GM19397 (cell line): ENCODE data around the gene P2RY13.

Source experiments
- ATAC-seq: cut with Tn5 transposase; IDR thresholded peaks from one replicate; pipeline ENCODE4 v1.9.1; 2021; ENCODE audit warnings: mild to moderate bottlenecking, moderate library complexity; ENCODE audit not compliant: unreplicated experiment

The P2RY13 gene

GRCh38 chr3:151297429-151297828 is 31.9 kb downstream of the P2RY13 start:
- ATAC-seq = no peak

DNA sequence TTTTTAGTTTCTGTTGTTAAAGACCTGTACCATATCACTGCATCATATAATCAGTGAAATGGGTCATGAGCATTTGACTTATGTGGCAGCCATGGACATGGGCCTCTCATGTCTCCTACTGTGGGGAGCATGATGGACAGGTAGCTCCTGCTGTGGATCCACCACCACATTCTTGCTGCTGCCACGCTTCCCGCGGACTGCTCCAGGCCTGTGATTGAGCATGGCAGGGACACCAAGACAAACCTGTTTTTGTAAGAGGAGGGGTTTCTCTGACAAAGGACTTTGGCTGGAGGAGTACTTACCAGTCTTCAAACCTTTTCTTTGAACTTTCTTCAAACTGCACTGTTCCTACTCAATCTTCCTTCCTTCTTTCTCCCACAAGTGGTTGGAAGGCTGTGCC is 33.1 kb downstream of the P2RY13 start:
- ATAC-seq = no peak

DNA sequence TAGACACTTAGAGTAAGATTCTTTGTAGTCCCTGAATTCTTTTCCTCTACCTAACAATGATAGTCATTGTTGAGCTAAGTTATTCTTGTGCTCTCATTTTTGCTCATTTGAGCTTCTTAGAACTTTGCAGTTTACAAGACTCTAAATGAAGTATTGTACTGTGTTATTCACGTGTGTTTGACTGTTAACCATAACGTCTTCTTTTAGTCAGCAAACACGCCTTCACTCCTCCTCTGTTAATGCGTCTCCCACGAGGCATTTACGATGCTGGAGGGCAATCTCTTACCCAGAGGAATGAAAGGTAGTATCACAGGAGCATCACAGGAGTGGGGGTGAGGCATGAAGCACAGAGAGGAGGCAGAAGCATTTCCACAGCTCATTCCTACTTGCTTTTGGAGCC is 36.2 kb downstream of the P2RY13 start:
- ATAC-seq = no peak

GRCh38 chr3:151290673-151291072 is 38.7 kb downstream of the P2RY13 start:
- no peak for ATAC-seq

GRCh38 chr3:151289445-151289844 is 39.9 kb downstream of the P2RY13 start:
- ATAC-seq = no peak

DNA sequence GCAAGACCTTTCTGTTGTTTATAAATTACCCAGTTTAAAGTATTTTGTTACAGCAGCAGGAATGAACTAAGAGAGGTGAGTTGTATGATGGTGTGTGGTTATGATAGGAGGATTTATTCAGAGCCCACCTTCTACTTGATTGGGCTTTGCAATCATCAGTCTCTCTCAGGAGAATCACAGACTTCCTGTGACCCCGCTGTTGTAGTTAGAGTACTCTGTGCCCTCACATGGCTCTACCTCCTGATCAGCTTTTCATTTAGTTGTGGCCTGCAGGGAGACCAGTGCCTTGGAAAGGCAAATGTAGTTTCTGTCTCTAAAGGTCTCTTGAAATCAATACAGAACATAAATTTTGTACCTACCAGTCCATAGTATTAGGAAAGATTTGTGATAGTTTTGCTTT is 43.4 kb downstream of the P2RY13 start:
- ATAC-seq = no peak

GRCh38 chr3:151283907-151284461 is 45.4 kb downstream of the P2RY13 start:
- no peak for ATAC-seq

DNA sequence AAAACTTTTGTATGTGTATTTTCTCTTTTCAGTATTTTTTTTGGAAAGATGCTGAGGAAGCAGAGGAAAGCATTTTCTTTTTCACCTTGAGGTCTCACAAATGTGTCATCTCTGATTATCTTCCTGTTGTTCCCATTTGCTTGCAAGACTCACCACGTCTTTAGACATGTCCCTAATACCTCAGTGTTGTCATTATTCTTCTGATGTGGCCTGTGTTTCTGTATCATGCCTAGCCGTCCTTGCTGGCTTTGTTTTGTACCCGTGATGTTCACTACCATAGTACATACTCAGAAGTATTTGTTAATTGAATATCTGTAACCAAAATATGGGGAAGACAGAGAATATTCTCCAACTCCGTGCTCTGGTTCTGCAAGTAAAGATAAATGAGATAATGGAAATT is 46.0 kb downstream of the P2RY13 start:
- ATAC-seq = no peak

DNA sequence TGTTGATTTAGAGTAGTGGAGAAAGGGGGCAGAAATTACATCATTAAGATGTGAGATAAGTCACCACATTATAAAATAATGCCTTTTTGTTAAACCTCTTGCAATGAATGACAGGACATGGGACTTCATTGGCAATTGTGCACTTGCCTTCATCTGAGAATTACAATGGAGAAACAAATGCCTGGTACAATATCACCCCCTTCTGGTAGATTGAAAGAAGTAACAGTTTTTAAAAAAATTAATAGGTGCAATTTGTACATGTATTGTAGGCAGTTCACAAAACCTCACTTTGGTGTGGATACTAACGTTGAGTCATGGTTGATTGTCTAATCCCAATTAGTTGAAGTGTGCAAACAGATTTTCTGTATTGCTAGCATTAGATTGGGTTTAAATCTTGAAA is 46.4 kb downstream of the P2RY13 start:
- no peak for ATAC-seq

- ATAC-seq = no peak
Measured at GRCh38 chr3:151281671-151282324, 47.6 kb downstream of the P2RY13 start.

DNA sequence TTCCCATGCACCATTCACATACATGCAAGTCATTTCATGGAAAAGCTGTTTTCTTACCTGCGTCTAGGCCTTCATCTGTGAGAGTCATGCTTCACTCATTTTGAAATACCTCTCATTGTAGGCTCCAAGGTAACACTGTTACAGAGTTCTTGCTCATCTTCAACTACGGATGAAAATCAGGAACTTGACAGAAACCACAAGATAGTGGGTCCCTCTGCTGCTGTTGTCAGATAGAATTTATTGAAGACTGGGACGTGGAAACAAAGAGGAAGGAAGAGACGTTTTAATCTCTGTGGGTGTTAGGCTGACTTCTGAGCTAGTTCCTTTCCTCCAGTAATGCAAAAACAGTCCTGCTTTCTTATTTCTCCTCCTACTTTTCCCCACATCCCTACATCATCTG is 51.1 kb downstream of the P2RY13 start, which contains the start of gene P2RY14:
P2RY14 (minus strand) TSS at position 313 of the 400 bp plus-strand sequence. CDS start 64,226 bp downstream, outside the sequence.
- no peak for ATAC-seq

GRCh38 chr3:151276687-151277042 is 52.7 kb downstream of the P2RY13 start:
- ATAC-seq = peak; percentile 58
